ENCODE measurements around the gene SERPINE1. TPM values are rescaled to one million over a fixed set of nuclear protein-coding genes. Genes with fewer than 3 reads are reported as not detected.

SERPINE1 gene
- total RNA-seq, 2 experiments from 2014 or later, result 0.06 to 0.27 TPM

DNA sequence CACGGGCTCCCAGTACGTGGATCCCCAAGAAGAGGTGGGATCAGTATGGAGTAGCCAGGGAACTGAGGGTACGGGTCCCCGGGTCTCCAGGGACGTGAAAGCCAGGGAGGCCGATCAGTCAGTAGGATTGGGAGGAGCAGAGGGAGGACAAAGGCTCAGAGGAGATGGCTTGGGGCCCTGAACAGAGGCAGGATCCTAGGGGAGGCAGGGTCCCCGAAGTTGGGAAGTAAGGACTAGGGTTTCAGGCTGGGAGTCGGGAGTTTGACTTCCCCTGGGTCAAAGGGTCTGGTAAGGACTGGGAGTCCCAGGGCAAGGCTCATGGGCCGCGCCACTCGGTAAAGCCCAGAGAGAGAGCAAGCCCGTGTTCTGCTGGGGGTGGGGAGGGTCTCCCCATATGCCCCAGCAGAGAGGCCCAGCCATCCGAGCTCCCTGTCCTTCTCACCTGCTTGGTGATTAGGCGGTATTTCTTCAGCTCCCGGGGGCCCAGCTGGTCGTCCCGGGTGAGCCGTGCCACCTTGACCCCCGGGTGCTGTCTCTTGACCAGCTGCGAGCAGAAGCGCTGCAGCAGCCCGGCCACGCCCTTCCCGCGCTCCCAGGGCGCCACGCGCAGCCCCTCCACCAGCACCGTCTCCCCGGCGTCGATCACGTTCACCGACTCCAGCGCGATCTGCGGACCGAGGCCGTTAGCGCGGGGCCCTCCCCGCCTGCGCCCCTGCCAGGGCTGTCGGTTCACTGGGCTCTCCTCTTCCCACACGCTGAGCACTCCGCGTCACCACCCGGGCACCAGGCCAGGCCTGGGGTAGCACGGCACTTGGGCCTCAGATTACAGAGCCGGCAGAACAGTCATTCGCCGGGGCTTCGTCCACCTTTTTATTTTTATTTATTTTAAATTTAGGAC, 46.2 kb downstream of the SERPINE1 start:
- Mint-ChIP-seq H3K27me3 (peaks cover 95% of the 10 kb centered on the region), H3K36me3 (no peaks in the 10 kb centered on the region), H3K9me3 (no peaks in the 10 kb centered on the region), H3K4me1 (peaks cover 41% of the 10 kb centered on the region), H3K4me3 (no peak overlapping the region), H3K27ac (no peak overlapping the region)
- no peak for DNase-seq

DNA sequence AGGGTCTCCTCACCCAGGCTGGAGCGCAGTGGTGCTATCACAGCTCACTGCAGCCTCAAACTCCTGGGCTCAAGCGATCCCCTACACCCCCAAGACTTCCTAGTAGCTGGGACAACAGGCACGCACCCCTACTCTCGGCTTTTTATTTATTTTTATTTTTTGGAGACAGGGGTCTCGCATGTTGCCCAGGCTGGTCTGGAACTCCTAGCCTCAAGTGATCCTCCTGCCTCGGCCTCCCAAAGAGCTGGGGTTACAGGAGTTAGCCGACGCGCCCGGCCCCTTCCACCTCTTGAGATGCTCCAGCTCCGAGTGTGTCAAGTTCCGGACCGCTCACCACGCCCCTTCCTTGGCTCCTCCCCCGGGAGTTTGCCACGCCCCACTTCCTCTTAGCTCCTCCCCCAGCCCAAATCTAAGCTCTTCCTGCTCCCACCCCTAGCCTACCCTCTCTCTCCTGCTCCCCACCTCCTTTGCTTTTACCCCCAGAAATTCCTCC, 46.9 kb downstream of the SERPINE1 start:
- Mint-ChIP-seq H3K27me3 (peaks cover 96% of the 10 kb centered on the region), H3K36me3 (no peaks in the 10 kb centered on the region), H3K27ac (no peak overlapping the region), H3K4me3 (peak overlapping the region; percentile 36), H3K9me3 (no peaks in the 10 kb centered on the region), H3K4me1 (peaks cover 37% of the 10 kb centered on the region)
- DNase-seq, result peak; percentile 71

- Mint-ChIP-seq H3K27me3 (peaks cover 96% of the 10 kb centered on the region), H3K4me1 (peaks cover 36% of the 10 kb centered on the region), H3K27ac (no peak overlapping the region), H3K9me3 (no peaks in the 10 kb centered on the region), H3K36me3 (no peaks in the 10 kb centered on the region), H3K4me3 (peak overlapping the region; percentile 36)
- no peak for DNase-seq
Measured at GRCh38 chr7:101174322-101174854, 47.5 kb downstream of the SERPINE1 start.

DNA sequence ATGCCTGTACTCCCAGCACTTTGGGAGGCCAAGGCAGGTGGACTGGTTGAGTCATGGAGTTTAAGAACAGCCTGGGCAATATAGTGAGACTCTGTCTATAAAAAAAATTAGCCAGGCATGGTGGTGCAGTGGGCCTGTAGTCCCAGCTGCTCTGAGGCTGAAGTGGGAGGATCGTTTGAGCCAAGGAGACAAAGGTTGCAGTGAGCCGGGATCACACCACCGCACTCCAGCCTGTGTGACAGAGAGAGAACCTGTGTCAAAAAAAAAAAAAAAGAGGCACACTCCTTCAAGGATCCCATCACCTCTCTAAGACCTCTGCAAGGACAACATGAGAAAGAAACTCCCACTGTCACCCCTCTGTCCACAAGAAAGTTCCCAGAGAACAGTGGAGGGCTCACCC, 48.8 kb downstream of the SERPINE1 start:
- Mint-ChIP-seq H3K36me3 (no peaks in the 10 kb centered on the region), H3K27ac (no peak overlapping the region), H3K4me3 (no peak overlapping the region), H3K9me3 (no peaks in the 10 kb centered on the region), H3K4me1 (peaks cover 28% of the 10 kb centered on the region), H3K27me3 (peaks cover 95% of the 10 kb centered on the region)
- no peak for DNase-seq

DNA sequence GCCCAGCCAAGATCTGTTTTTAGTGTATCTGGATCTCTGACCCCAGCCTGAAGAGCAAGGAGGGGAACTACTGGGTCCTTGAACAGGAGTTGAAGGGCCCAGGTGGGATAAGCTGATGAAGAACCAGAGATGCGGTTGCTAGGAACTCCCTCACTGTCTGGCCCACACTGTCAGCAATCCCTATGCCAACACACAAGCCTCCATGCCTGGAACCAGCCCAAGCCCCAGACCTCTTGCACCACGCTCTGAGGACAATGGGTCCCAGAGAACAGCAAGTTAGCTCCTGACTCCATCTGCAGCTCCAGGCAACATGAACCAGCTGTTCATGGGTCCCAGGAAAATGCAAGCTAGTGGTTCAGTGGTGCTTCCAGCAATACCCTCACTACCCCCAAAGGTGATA, 50.7 kb downstream of the SERPINE1 start:
- Mint-ChIP-seq H3K4me1 (peaks cover 18% of the 10 kb centered on the region), H3K9me3 (no peaks in the 10 kb centered on the region), H3K36me3 (no peaks in the 10 kb centered on the region), H3K4me3 (no peak overlapping the region), H3K27ac (no peak overlapping the region), H3K27me3 (peaks cover 95% of the 10 kb centered on the region)
- no peak for DNase-seq

GRCh38 chr7:101179117-101179516, 52.2 kb downstream of the SERPINE1 start:
- H3K9me3 Mint-ChIP-seq, result no peaks in the 10 kb centered on the region
- peaks cover 10% of the 10 kb centered on the region for H3K4me1 Mint-ChIP-seq
- peaks cover 83% of the 10 kb centered on the region for H3K27me3 Mint-ChIP-seq
- H3K4me3 Mint-ChIP-seq, result no peak overlapping the region
- H3K27ac Mint-ChIP-seq, result no peak overlapping the region
- no peak for DNase-seq
- H3K36me3 Mint-ChIP-seq, result no peaks in the 10 kb centered on the region

- Mint-ChIP-seq H3K36me3 (no peaks in the 10 kb centered on the region), H3K9me3 (no peaks in the 10 kb centered on the region), H3K4me3 (no peak overlapping the region), H3K4me1 (peaks cover 6% of the 10 kb centered on the region), H3K27ac (no peak overlapping the region), H3K27me3 (peaks cover 81% of the 10 kb centered on the region)
- DNase-seq, result no peak
Measured at GRCh38 chr7:101179713-101180112, 52.8 kb downstream of the SERPINE1 start.

DNA sequence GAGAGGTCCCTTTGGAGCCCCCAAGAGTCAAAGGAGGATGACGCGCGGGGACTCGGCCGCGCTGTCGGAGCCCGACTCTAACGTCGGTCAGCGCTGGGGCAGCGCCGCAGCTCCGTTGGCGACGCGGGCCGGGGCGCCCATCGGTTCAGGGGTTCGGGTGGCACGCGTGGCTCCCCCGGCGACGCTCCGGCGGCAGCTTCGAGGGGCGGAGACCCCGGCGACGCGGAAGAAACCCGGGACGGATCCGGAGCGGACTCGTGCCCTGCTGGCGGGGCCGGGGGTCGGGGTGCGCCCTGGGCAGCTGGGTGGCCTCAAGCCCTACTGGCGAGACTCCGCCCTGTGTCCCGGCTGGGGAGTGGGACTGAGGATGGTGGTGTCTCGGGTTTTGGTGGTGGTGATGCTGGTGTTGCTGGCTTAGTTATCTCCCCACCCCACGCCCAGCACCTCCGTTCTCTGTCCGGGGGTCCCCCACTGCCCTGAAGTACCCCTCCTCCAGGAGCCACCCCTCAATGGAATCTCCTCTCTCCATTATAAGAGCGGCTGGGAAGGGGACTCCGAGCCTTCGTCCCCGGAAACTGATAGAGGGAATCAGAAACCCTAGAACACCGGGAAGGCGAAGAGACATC, 53.3 kb downstream of the SERPINE1 start, which contains the start of gene NAT16:
Gene NAT16 (minus strand): TSS at position 164 of the 626 bp plus-strand sequence. CDS start 5,486 bp downstream, outside the sequence.
- Mint-ChIP-seq H3K27ac (no peak within 1 kb of the TSS), H3K4me1 (peaks cover 6% of the 10 kb centered on the region), H3K36me3 (no peaks in the 10 kb centered on the region), H3K27me3 (peaks cover 81% of the 10 kb centered on the region), H3K4me3 (peak within 1 kb of the TSS; percentile 14), H3K9me3 (no peaks in the 10 kb centered on the region)
- DNase-seq, result no peak

- Mint-ChIP-seq H3K4me1 (peaks cover 2% of the 10 kb centered on the region), H3K36me3 (no peaks in the 10 kb centered on the region), H3K27me3 (peaks cover 39% of the 10 kb centered on the region), H3K27ac (no peak overlapping the region), H3K4me3 (no peak overlapping the region), H3K9me3 (no peaks in the 10 kb centered on the region)
- DNase-seq, result no peak
Measured at GRCh38 chr7:101185258-101185839, 58.4 kb downstream of the SERPINE1 start.

DNA sequence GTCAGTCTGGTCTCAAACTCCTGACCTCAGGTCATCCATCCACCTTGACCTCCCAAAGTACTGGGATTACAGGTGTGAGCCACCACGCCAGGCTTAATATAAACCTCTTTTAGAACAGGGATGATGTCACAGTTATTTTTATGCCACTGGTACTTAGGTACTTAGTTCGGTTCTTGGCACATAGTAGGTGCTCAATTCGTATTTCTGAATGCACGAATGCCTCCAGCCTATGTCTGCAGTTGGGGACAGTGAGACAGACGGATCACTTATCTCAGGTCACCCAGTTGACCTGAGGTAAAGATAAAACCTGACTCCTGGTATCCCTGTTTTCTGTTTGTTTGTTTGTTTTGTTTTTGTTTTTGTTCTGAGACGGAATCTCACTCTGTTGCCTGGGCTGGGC, 59.3 kb downstream of the SERPINE1 start:
- H3K27ac Mint-ChIP-seq, result no peak overlapping the region
- no peak overlapping the region for H3K4me3 Mint-ChIP-seq
- no peaks in the 10 kb centered on the region for H3K9me3 Mint-ChIP-seq
- H3K27me3 Mint-ChIP-seq, result peaks cover 30% of the 10 kb centered on the region
- no peaks in the 10 kb centered on the region for H3K36me3 Mint-ChIP-seq
- H3K4me1 Mint-ChIP-seq, result peaks cover 2% of the 10 kb centered on the region
- no peak for DNase-seq

DNA sequence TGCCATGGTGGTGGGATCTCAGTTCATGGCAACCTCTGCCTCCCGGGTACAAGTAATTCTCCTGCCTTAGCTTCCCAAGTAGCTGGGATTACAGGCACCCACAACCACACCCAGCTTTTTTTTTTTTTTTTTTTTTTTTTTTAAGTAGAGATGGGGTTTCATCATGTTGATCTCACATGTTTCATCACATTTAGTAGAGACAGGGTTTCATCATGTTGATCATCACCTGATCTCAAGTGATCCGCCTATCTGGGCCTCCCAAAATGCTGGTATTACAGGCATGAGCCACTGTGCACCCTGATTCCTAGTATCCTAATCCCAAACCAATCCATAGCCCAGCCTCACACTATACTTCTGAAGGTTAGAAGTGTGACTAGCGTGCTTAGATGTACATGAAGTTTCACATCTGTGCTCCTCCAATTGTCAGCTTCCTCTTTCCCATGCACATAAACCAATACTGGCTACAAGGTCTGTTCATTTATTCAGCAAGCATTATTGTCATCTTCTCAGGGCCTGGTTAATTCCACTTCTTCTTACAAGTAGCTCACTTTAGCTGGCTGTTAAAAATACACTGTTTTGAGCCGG, 60.0 kb downstream of the SERPINE1 start:
- H3K4me1 Mint-ChIP-seq, result peaks cover 2% of the 10 kb centered on the region
- H3K9me3 Mint-ChIP-seq, result no peaks in the 10 kb centered on the region
- H3K4me3 Mint-ChIP-seq, result no peak overlapping the region
- no peak for DNase-seq
- no peaks in the 10 kb centered on the region for H3K36me3 Mint-ChIP-seq
- H3K27me3 Mint-ChIP-seq, result peaks cover 26% of the 10 kb centered on the region
- no peak overlapping the region for H3K27ac Mint-ChIP-seq

Other genes with a start within 250 kb of the SERPINE1 start
- gene UFSP1, start 237.4 kb upstream of the SERPINE1 start, total RNA-seq, result 1 to 10 TPM; 1.7 to 2.3 TPM
- gene ACHE, start 231.2 kb upstream of the SERPINE1 start, total RNA-seq, result under 1 TPM in 1 of 2 experiments, not detected in 1; 0.14 TPM
- not detected for gene MUC3A, start 177.6 kb upstream of the SERPINE1 start, total RNA-seq
- gene MUC12, start 157.5 kb upstream of the SERPINE1 start, total RNA-seq, result under 1 TPM in 1 of 2 experiments, not detected in 1; 0.66 TPM
- not detected for gene MUC17, start 107.0 kb upstream of the SERPINE1 start, total RNA-seq
- 10 to 100 TPM; 35.1 to 35.3 TPM for gene TRIM56, start 41.6 kb upstream of the SERPINE1 start, total RNA-seq
- 10 to 100 TPM; 30.1 to 38.4 TPM for gene AP1S1, start 27.4 kb downstream of the SERPINE1 start, total RNA-seq
- not detected for gene VGF, start 38.5 kb downstream of the SERPINE1 start, total RNA-seq
- not detected for gene NAT16, start 53.2 kb downstream of the SERPINE1 start, total RNA-seq
- gene MOGAT3, start 73.9 kb downstream of the SERPINE1 start, total RNA-seq, result not detected
- gene PLOD3, start 90.5 kb downstream of the SERPINE1 start, total RNA-seq, result 10 to 100 TPM; 19.5 to 22.7 TPM
- gene ZNHIT1, start 91.1 kb downstream of the SERPINE1 start, total RNA-seq, result 10 to 100 TPM; 37.3 to 38.5 TPM
- 10 to 100 TPM; 12.8 to 13.3 TPM for gene CLDN15, start 110.7 kb downstream of the SERPINE1 start, total RNA-seq
- gene FIS1, start 118.0 kb downstream of the SERPINE1 start, total RNA-seq, result 100 to 1,000 TPM; 106 to 109 TPM
- gene IFT22, start 194.7 kb downstream of the SERPINE1 start, total RNA-seq, result 1 to 10 TPM; 6.5 to 7.0 TPM
- not detected for gene COL26A1, start 235.8 kb downstream of the SERPINE1 start, total RNA-seq

All from activated naive CD8-positive, alpha-beta T cell treated with anti-CD3 and anti-CD28 coated beads for 36 hours (primary cell).